ENCODE data around the gene UGT2B10.
"Not testable (repeated sequence)": the region's sequence is repeated elsewhere in the genome, so short reads cannot be mapped to it uniquely, and the experiment has no call there.

The UGT2B10 gene

DNA sequence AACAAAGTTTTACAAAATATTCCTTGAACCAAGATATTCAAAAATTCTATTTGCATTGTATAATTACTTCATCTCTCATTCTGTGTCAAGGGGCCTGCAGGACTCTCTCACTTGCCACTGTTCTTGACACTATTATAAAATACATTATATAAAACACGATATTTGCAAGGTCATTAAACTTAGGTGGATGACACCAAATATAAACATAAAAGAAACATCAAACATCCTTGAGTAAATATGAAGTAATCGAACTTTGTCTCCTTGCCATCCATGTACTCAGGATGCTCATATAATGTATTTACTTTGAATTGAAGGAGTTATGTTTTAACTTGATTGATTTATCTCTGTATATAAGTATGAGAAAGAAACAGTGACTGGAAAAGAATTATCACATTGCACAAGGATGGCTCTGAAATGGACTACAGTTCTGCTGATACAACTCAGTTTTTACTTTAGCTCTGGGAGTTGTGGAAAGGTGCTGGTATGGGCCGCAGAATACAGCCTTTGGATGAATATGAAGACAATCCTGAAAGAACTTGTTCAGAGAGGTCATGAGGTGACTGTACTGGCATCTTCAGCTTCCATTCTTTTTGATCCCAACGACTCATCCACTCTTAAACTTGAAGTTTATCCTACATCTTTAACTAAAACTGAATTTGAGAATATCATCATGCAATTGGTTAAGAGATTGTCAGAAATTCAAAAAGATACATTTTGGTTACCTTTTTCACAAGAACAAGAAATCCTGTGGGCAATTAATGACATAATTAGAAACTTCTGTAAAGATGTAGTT, at the start of gene UGT2B10:
TSS of gene UGT2B10 (plus strand) at position 378 of the 793 bp plus-strand sequence. CDS start at position 404, 26 bp downstream.
- not testable (repeated sequence) for DNase-seq

DNA sequence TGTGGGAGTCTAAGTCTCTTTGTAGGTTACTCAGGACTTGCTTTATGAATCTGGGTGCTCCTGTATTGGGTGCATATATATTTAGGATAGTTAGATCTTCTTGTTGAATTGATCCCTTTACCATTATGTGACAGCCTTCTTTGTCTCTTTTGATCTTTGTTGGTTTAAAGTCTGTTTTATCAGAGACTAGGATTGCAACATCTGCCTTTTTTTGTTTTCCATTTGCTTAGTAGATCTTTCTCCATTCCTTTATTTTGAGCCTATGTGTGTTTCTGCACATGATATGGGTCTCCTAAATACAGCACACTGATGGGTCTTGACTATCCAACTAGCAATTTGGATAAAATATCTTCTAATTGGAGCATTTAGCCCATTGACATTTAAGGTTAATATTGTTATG, 44.0 kb upstream of the UGT2B10 start:
- DNase-seq: not testable (repeated sequence)

DNA sequence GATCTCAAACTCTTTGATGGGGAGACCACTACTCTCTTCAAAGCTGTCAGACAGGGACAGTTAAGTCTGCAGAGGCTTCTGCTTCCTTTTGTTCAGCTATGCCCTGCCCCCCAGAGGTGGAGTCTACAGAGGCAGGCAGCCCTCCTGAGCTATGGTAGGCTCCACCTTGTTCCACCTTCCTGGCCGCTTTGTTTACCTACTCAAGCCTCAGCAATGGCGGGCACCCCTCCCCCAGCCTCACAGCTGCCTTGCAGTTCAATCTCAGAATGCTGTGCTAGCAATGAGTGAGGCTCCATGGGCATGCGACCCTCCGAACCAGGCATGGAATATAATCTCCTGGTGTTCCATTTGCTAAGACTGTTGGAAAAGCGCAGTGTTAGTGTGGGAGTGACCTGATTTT, 42.1 kb upstream of the UGT2B10 start:
- DNase-seq: no peak

DNA sequence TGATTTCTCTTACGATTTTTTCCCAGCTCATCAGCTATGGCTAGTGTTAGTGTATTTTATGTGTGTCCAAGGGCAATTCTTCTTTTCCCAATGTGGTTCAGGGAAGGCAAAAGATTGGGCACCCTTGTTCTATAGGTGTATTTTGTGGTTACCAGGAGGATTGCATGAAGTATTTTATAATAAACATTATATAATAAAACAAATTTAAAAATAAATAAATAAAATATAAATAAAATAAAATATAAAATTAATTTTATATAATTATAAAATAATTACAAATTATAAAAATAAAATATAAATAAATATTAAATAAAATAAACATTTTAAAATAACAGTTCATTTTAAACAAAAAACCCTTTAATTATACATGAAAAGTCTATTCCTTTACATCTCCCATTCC, 35.6 kb upstream of the UGT2B10 start:
- no peak for DNase-seq

DNA sequence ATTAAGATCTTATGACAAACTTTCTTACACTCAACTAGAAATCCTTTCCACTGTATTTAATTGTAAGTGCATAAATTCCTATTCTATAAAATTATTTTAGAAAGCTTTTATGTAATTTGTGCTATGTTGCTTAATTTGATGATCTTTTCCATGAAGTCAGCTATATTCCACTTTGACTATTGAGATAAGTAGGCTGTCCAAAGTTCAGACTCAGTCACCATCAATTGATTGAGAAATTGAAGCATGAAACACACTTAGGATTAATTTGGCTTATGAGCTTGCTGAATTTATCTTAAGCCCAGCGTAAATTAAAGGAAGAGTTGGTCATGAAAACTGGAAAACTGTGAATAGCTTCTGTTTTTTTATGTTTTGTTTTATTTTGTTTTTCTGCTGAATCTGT, 18.7 kb upstream of the UGT2B10 start:
- no peak for DNase-seq

DNA sequence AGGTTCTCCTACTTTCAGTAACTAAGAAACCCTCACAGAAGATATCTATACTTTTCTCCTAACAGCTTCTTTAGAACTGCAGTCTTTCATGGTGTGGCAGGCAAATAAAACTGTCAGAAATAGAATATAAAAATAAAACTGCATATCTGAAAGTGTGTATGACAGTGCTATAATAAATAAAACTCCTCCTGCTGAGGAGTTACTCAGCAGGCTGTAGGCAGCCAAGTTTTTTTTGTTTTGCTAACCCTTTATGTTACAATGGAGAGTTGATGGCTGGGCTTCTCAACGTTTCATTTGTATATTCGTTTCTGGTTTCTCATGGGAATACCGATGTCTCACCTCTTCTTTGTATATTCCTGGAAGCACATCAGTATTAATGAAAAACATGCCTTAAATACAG, 18.2 kb upstream of the UGT2B10 start:
- DNase-seq: no peak

DNA sequence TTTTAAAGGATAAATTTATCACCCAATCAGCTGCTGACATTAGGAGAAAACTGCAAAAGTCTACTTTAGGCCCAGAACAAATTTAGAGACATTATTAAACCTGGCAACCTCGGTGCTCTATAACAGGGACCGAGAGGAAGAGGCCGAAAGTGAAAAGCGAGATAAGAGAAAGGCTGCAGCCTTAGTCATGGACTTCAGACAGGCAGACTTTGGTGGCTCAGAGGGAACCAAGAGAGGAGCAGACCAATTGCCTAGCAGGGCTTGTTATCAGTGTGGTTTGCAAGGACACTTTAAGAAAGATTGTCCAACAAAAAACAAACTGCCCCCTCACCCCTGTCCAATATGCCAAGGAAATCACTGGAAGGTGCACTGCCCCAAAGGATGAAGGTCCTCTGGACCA, 12.8 kb upstream of the UGT2B10 start:
- DNase-seq: no peak

DNA sequence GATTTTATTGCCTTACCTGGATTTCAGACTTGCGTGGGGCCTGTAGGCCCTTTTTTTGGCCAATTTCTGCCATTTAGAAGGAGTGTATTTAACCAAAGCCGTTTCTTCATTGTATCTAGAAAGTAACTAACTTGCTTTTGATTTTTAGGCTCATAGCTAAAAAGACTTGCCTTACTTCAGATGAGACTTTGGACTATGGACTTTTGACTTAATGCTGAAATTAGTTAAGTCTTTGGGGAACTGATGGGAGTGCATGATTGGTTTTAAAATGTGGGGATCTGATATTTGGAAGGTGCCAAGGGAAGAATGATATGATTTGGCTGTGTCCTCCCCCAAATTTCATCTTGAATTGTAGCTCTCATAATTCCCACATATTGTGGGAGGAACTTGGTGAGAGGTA, 7.7 kb upstream of the UGT2B10 start:
- DNase-seq: no peak

DNA sequence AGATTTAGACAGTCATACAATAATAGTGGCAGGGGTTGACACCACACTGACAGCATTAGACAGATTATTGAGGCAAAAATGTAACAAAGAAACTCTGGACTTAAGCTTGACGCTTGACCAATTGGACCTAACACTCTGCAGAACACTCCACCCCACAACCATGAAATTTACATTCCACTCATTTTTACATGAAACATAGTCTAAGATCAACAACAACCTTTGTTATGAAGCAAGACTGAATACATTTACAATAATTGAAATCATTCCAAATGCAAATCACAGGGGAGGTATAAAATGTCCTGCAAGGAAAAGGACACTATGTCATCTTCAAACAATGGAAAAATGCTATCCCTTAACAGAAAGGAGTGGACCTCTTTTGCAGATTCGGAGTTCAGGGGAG, 4.9 kb upstream of the UGT2B10 start:
- DNase-seq: no peak

DNA sequence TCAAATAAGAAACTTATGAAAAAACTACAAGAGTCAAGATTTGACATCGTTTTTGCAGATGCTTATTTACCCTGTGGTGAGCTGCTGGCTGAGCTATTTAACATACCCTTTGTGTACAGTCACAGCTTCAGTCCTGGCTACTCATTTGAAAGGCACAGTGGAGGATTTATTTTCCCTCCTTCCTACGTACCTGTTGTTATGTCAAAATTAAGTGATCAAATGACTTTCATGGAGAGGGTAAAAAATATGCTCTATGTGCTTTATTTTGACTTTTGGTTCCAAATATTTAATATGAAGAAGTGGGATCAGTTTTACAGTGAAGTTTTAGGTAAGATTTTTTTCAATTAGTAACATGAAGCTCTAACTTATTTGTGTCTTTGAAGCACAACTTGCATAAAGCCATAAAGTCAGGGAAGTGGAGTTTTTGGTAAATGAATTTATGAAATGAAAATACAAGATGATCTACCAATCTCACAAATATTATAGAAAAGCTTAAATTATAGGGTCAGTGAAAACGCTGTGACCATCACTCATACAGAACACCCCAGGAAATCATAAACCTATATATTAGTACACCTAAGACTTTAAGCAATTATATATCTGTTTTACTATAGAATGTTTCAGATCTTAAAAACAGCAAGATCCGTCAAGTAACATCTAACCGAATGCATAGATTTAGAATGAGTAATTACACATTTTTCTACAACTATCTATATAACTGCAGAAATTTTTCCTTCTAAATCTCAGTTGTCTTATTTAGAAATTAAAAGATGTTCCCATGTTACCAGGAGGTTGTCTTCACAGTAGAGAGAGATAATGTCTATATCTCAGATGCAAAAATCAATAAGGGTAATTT, 844 bp downstream of the UGT2B10 start:
- DNase-seq: not testable (repeated sequence)

DNA sequence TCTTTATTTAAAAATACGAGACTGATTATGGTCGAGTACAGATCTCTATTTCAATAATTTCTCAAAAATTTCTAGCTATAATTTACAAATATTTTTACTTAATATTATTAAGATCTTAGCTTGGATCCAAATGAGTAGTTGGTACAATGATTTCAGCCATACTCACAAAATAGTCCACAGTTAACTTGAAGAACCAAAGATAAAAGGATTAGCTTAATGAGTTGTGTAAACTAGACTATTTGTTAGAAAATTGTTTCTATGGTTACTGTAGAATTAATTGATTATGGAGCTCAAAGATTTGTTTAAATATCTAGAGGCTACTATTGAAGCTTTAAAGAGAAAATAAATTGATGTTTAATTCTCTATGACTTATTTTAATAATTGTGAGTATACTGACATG, 1.6 kb downstream of the UGT2B10 start:
- no peak for DNase-seq

DNA sequence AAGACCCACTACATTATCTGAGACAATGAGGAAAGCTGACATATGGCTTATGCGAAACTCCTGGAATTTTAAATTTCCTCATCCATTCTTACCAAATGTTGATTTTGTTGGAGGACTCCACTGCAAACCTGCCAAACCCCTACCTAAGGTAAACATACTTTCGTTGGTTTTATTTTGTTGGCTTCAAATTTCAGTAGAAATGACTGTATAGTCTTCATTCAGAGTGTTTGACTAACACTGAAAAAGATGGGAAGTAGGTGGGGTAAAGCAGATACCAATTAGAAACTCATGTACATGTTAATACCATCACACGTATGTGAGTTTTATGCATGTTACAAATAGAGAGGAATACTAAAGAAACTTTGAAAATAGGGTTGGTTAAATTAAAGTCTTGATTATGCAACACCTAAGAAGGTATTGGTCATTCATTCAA, 2.3 kb downstream of the UGT2B10 start:
- not testable (repeated sequence) for DNase-seq

DNA sequence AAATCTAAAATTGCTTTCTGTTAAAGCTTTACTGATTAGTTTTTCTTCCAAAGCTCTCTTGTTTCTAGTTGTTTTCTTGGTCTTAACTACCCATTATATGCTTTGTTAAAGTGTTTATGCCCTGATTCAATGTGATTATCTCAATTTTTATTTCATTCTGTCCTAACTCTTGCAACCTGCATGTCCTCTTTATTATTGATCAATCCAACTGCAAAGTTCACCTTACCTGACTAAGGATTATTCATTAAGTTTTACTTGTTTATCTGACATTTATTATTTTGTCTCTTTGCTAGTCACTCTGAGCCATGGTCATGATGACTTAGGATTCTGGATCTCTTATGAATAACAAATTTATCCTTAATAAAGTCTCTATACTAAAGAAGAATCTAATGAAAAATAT, 15.8 kb downstream of the UGT2B10 start:
- no peak for DNase-seq

DNA sequence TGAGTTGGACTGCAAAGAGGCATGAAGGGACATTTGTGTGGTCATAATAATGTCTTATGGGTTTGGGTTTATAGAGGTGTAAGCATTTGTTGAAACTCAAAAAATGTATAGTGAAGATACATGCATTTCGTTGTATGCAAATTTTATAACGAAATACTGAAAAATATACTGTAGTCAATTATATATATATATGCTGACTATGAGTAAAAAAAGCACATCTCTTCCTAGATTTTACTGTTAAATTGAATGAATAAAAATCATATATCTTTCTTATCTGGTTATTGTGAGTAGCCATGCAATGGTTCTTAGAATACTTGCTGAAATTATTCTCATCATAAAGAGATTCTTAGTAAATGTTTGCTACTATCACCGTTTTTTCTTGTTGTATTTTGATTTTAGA, 34.5 kb downstream of the UGT2B10 start:
- DNase-seq: no peak

DNA sequence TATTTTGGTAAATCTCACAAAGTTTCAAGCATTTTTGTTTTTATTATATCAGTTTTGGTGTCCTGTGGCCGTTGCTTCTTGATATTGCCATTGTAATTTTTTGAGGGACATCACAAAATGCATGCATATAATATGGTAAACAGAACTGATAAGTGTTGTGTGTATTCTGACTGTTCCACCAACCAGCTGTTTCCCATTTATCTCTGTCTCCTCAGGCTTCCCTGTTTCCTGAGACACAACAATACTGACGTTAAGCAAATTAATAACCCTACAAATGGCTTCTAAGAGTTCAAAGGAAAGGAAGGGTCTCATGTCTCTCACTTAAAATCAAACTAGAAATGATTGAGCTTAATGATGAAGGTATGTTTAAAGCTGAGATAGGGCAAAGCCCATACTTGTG, 40.0 kb downstream of the UGT2B10 start:
- DNase-seq: no peak

DNA sequence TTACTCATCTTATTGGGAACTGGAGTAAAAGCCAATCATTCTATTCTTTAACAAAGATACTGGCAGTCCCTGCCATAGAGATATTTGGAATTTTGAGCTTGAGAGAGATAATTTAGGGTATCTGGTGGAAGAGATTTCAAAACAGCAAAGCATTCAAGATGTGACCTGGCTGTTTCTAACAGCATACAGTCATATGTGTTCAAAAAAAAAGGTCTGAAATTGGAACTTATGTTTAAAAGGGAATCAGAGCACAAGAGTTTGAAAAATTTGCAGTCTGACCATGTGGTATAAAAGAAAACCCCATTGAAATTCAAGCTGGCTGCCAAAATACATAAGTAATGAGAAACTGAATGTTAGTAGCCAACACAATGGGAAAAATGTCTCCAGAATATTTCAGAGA, 42.2 kb downstream of the UGT2B10 start:
- DNase-seq: no peak

DNA sequence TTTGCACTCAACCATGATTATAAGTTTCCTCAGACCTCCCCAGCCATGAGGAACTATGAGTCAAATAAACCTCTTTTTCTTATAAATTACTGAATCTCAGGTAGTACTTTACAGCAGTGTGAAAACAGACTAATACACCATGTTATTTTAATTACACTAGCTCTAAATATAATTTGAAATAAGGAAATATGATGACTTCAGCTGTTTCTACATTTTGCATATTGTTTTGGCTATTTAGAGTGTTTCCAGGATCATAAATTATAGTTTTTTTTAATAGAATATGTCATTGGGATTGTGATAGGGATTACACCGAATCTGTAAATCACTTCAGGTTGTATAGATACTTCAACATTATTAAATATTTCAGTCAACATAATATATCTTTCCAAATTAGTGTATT, 43.9 kb downstream of the UGT2B10 start:
- DNase-seq: no peak

DNA sequence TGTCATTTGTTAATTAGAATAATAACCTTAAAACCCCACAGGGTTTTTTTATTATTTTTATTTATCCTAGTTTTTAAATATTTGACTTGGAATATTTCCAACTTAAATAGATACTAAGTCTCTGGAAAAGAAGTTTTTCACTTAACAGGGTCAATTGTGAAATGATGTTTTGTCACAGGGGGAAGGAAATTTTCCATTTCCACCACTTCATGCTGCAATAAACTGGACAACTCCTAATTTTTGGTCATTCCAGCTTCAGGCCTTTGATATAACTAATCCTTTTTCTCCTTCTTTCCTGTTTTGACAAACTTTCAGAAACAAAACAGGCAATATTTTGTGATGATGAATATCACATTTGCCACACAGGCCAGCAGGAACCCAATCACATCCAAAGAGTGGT, 45.3 kb downstream of the UGT2B10 start:
- DNase-seq: no peak

DNA sequence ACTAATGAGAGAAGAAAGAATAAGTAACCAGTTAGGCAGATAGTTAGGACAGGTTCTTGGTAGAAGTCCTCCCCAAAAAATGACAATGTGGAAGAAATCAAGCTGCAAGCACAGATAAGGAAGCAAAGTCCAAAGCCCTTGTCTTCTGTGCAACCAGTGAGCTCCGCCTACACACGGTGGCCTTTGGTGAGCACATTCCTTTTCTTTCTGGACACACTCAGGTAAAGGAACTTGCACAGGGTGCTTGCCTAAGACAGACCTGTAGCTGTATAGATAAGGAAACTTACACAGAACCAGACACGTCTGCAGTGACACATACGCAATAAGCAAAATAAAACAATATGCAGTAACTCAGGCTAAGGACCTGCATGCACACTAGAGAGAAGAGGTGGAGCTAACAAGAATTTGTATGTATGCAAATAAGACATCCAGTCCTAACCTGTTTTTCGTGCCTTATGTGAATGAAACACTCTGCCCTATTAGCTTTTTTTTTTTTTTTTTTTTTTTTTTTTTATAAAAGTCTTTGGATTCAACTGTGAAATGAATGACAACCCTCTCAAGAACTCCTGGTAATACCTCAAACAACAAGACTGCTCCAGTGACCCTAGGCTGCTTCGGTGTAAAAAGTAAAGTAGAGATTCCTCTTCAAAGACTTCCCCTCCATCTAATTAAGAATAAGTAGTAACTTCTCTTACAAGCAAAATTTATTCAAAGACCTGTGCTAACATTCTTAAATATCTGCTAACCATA, 48.8 kb downstream of the UGT2B10 start:
- no peak for DNase-seq

DNA sequence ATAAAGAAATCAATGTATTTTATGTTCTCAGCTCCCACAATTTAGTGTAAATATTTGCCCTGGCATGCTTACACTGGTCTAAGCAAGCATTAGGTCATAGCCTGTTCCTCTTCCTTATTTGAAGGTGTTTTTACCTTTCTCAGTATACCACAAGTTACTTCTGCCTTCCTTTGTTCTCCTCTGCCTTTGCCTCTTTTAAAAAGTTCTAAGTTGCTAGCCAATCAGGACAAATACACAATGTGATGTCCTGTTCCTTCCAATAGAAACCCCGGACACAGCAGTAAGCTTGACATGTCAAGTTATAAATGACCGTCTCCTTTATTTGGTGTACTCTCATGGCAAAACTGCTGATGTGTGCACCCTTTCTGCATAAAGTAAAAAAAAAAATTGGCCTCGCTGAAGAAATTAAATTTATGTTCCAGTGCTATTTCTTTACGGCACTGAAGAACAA, 49.4 kb downstream of the UGT2B10 start:
- DNase-seq: no peak

DNA sequence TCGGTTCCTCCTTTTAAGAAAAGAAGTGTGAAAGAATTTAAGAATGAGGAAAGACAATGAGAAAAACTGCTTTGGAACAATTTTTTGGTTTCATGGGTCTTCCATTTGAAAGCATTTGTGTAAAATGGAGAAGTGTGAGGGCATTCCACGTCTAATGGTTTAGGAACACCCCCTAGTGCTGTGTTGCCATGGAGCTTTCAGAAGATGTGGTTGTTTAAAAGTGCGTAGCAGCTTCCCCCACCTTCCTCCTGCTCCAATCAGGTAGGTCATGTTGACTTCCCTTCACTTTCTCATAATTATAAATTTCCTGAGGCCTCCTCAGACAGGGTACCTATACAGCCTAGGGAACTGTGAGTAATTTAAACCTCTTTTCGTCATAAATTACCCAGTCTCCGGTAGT, 50.0 kb downstream of the UGT2B10 start:
- DNase-seq: no peak

DNA sequence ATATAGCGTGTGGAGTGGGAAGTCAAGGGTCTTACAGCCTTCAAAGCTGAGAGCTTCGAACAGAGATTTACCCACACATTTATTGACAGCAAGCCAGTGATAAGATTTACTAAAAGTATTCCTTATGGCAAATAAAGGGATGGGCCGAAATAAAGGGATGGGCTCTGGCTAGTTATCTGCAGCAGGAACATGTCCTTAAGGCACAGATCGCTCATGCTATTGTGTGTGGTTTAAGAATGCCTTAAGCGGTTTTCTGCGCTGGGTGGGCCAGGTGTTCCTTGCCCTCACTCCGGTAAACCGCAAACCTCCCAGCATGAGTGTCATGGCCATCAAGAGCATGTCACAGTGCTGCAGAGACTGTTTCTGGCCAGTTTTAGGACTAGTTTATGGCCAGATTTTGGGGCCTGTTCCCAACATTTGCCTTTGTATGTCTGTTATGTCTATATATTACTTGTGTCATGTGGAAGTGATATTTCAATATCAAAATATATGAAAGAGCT, 53.5 kb downstream of the UGT2B10 start:
- DNase-seq: no peak

Data from fibroblast of skin of right biceps (primary cell).